CD4-positive, alpha-beta T cell treated with Interleukin-21 for 1 hour (primary cell): ENCODE measurements around the gene TRIM49D2.
"Not testable (repeated sequence)": the region's sequence is repeated elsewhere in the genome, so short reads cannot be mapped to it uniquely, and the experiment has no call there.

Experiments used
- DNase-seq: peaks from one replicate; pipeline ENCODE4 v3.0.0-alpha.2; 2020

Gene TRIM49D2, protein sequence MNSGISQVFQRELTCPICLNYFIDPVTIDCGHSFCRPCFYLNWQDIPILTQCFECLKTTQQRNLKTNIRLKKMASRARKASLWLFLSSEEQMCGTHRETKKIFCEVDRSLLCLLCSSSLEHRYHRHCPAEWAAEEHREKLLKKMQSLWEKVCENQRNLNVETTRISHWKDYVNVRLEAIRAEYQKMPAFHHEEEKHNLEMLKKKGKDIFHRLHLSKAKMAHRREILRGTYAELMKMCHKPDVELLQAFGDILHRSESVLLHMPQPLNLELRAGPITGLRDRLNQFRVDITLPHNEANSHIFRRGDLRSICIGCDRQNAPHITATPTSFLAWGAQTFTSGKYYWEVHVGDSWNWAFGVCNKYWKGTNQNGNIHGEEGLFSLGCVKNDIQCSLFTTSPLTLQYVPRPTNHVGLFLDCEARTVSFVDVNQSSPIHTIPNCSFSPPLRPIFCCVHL

GRCh38 chr11:89923764-89924163 is at the start of gene TRIM49D2:
Gene TRIM49D2, plus strand, starts transcription at chr11:89924064. Its CDS starts 2,698 bp downstream, at chr11:89926762.
- DNase-seq: not testable (repeated sequence)

DNA sequence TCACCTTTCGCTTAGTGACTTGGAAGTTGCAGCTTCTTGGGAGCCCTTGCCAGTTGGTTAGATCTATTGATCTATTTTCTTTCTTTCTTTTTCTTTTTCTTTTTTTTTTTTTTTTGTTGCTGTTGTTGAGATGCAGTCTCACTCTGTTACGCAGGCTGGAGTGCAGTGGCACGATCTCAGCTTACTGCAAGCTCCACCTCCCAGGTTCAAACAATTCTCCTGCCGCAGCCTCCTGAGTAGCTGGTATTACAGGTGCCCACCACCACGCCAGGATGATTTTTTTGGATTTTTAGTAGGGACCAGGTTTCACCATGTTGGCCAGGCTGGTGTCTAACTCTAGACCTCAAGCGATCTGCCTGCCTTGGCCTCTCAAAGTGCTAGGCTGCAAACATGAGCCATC is 46.4 kb upstream of the TRIM49D2 start:
- DNase-seq: not testable (repeated sequence)

DNA sequence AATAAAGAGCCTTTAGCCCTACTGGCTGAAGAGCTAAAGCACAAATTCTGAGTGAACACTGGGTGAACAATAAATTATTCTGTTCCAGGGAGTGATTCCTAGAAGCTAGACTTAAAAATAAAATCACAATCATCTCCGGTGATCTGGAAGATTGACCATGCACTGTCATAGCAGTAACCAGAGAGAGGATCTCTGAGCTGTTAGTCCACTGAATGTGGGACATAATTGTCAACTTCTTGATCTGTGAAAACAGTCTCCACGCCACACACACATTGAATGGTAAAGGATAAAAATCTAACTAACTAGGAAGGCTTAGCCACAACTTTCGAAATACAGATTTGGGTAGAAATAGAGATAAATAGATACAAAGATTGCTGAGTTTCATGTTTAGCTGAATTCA is 30.6 kb upstream of the TRIM49D2 start:
- DNase-seq: not testable (repeated sequence)

DNA sequence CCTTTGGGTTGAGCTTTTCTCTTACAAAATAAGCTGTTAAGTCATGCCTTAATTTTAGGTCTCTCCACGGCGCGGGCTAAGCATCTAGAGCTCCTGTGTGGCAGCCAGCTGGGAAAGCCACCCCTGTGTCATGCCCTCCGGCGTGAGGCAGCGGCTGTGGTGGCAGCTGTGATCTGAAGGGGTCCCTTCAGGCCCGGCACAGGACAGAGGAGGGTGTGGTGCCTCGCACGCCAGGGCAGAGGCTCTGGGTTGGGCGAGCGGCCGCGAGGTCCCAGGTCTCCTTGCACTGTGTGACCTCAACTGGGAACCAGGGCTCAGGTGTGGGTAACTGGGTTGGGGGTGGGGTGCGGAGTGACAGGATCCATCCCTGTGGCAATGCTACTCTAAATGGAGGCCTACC is 23.1 kb upstream of the TRIM49D2 start:
- not testable (repeated sequence) for DNase-seq

- DNase-seq: no peak
These were observed 1.6 kb upstream of the TRIM49D2 start, which contains the start of gene TRIM49D1 for GRCh38 chr11:89922195-89922660. Gene TRIM49D1, minus strand, starts transcription at chr11:89922245. Its CDS starts 4,535 bp downstream, at chr11:89917710.

DNA sequence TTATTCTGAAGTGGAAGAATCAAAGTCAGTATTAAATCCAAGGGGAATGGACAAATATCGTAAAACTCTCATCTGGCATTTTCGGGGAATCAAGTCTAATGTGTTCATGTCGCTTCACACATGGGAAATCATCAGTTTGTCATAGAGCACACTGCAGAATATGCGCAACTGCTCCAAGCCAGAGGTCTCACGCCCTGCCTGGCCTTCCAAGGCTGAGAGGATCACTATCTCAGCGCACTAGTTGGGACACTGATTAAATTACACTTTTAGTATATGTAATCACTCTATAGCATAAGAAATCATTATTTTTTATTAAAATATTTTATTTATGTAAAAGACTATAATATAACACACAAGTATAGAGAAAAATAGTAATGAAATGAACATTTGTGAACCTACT is 37.0 kb downstream of the TRIM49D2 start:
- DNase-seq: not testable (repeated sequence)

- not testable (repeated sequence) for DNase-seq
These were observed 41.9 kb downstream of the TRIM49D2 start, which contains the start of gene TRIM64 for GRCh38 chr11:89965737-89966136. Gene TRIM64, plus strand, starts transcription at chr11:89966037. Its CDS starts 2,467 bp downstream, at chr11:89968504.
